GM21423 (cell line): ENCODE measurements around the gene TUNAR.

Experiments used
- ATAC-seq: cut with Tn5 transposase; IDR thresholded peaks from one replicate; pipeline ENCODE4 v1.9.1; 2021; ENCODE audit warnings: mild to moderate bottlenecking, moderate library complexity; ENCODE audit not compliant: unreplicated experiment

The TUNAR gene

DNA sequence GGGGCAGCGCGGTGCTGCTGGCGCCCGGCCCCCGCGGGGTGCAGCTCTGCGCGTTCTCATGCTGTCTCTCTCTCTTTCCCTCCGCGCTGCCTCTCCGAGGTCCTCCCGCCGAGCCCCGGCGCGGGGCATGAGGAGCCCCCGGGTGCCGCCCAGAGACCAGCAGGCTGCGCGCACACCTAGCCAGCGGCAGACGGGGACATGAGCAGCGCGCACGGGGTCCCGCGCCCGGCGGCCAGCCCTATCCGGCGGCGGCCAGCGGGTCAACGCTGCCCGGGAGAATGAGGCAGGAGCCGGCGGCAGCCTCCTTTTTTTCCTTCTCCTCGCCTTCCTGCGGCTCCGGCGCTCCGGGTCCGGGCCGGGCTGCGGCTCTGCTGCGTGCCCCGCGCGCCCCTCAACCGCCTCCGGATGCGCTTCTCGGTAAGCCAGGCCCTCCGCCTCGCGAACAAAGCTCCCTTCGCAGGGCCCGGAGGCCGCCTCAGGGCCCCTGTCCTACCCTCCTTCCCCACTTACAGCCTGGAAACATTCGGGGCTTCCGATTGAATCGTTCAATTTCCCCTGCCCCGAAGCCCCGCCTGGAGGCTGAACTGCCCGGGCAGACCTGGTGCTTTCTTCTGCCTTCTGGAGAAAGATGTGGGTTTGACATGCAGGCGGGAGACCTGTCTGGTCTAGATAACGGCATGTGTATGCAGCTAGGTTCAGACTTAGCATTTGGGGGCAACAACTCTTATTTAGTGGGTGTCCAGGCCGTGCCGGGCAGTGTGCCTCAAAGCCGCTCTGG lies at the start of gene TUNAR:
Gene TUNAR (plus strand): TSS at position 72 of the 778 bp plus-strand sequence.
- no peak for ATAC-seq

DNA sequence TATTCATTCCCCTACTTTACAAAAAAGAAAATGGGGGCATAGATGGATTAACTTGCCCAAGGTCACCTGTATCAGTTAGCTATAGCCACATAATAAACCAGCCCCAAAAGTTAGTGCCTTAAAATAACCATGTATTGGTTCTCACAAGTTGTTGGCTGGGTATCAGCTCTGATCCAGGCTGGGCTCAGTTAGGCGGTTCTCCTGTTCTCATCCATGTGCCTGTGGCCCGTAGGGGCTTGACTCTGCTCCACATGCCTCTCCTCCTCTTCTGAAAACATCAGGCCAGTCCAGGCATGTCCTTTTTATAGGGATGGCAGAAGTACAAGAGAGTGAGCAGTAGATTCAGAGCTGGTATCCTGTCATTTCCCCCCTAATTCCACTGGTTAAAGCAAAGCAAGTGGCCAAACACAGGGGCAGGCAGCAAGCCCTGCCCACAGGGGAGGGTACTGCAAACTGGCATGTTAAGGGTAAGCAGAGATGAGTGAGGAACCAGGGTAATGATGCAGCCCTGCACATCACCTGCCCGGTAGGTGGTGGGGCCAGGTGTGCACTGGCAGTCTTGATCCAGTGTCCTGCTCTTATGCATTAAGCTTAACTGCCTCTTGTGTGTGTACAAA lies 47.9 kb upstream of the TUNAR start:
- no peak for ATAC-seq

DNA sequence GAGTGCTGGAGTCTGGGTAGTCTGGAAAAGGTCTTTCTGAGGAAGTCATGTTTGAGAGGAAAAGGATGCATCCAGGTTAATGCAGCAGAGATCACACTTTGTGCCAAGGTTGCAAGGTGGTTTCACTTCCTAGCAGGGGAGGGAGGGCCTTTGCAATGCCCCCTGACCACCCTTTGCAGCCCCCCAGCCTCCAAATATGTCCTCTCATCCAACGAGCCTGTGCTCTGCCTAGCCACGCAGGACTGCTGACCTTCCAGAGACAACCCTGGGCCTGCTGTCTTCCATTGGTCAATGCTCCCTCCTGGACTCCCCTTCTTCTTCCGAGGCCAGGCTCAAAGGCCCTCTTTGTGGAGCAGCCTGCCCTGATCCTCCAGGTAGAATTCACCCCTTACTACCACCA lies 47.3 kb upstream of the TUNAR start:
- ATAC-seq = no peak

DNA sequence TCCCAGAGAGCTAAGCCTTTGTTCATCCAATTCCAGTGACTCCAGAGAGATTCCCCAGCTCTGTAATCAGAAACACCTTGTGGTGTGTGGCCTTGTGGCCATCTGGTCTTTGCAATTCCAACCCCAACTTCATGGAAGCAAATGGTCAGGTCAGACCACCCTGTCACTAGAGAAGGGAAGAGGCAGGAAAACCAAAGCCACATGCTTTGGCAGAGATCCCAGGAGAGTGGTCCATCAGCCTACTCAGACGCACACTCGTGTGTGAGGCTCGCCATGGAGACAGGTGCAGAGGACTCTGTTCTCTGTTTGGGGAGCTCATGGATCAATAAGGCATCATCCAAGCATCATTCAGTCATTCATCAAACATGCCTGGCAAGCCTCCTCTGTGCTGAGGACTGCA lies 46.2 kb upstream of the TUNAR start:
- ATAC-seq = no peak

DNA sequence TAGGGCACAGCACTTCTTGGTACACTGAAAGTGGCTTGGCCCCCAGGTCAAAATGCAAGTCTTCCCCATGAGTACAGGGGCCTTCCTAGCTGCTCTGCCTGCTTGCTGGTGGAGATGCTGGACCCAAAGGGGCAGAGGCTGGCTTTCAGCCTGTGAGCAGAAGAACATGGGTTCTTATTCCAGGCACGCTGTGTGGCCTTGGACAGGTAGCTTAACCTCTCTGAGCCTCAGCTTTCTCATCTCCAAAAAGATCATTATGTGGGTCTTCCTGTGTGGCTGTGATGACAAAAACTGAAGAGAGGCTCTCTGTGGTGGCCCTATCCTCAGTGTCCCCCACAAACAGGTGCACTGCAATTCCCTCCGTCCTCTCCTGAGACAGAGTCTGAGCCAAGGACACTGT lies 45.6 kb upstream of the TUNAR start:
- no peak for ATAC-seq

DNA sequence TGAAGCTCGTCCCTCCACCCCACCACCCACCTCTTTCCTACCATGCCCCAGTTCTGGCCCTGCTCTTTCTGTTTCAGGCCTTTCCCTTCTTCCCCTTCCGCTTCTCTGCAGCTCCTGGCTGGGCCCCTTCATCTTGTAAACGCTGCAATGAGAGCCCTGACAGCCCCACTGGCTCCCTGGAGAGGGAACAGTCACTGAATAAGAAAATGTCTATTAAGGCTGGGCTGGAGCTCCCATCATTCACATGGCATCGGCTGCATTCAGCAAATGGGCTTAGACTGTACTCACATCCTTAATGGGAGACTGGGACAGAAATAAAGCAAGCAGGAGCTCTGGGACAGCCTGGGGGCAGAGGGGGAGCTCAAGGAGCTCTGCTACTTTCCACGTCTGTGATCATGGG lies 45.2 kb upstream of the TUNAR start:
- ATAC-seq = no peak

DNA sequence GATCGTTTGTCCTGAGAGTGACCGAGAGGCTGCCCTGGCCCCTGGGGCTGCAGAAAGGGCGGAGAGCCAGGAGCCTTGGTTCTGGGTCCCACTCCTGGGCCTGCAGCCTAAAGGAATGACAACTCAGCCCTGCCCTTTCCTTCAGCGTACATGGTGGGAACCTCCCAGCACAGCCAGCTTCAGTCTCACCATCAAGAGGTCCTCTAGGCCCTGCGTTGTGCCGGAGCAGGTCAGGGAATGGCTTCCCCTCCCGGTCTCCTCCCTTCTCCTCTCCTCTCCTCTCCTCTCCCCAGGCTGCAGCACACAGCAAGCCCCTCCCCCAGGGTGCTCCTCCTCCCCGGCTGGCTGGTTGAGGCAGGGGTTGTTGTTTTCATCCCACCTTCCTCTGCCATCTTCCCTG lies 44.6 kb upstream of the TUNAR start:
- no peak for ATAC-seq

DNA sequence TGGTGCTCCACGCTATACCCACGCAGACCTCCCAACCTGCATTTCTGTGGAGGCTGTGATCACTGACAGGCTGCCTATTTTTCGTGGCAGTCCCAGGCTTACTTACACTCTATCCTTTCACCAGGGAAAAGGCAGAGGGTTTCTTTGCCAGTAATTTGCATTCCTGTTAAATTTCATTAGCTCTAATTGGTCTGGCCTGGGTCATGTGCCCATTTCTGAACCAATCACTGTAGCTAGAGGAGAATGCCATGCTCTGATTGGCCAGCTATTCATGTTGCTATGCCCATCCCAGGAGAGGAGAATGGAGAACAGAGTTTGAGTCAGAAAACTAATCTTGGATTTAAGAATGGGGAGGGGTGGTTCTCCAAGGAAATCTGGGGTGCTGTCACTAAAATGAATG lies 43.2 kb upstream of the TUNAR start:
- ATAC-seq = no peak

DNA sequence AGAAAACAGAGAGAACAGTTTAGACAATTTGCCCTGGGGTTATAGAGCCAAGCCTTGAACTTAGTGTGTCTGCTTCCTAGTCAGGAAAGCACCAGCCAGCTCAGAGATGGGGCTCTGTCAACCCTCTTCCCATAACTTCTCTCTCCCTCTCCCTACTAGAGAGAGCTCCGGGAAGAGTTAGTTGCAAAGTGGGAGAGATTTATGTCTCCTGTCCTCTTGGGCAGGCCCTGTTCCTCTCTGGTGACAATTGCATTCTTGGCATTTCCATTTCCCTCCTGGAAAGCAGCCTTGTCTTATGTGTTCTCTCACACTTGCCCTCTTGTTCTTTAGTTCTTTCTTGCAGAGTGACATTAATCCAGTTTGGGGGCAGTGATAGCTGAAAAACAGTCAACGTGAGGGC lies 42.1 kb upstream of the TUNAR start:
- no peak for ATAC-seq

DNA sequence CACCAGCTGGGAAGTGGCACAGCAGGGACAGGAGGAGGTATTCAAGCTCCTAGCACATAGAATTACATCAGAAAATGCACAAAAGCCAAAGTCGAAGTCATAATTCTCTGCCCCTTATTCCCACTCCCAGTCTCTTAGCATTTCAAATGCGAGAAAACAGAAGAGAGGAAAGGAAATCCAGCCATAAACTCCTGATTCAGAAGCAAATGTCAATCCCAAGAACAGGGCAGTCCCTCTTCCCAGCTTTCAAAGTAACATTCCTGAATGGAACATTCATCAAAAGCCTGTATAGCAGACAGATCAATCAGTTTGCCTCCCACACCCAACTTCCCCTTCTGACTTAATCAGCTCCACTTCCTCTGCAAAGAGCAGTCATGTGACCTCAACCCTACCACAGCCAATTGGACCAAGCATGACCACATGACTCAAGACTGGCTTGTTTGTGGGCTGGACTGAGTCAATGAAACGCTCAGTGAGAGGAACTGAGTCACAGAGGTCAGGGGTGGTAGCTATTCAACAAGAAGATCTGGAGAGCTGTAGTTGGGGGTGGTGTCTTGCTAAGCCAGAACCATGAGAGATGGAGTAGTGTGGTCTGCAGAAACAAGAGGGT lies 41.4 kb upstream of the TUNAR start:
- ATAC-seq = no peak

DNA sequence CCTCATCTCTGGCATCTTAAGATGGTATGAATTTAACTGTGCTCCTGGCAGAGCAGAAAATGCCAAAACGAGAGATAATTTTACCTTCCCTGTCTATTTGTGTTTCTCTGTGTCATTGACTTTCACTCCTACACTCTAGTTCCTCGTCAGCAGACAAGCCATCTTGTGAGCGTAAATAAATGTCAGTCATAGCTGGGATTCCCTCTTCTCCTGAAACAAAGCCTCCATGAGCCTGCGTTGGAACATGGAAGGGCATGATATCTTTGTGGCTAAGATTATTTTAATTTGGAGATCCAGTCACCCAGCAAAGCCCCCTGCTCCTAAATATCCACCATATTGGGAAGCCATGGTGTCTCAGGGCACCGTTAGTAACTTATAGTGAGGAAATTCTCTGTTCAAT lies 37.8 kb upstream of the TUNAR start:
- ATAC-seq = no peak

DNA sequence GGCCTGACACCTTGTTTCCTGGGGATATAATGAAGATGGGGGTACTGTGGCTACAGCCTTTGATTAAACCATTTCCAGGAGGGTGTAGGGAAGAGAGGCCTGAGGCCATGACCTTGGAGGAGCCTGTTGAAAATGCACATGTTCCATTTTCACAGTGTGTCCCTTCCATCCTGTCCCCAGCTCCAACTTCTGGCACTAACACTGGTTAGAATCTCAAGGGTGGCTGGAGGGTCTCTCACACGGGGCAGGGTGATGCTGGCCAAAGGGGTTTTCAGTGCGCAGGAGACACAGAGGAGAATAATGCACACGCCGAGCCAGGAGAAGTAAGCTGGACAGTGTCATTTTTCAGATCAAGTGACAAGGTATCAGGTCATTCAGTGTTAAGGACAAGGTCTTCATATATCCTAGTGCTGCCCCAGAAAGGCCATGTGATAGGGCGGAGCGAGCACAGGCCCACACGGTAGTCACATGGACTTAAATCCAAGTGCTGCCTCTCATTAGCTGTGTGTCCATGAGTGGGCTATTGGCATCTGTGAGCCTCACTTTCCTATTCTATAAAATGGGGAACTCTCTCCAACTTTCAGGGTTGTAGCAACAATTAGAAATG lies 36.4 kb upstream of the TUNAR start:
- no peak for ATAC-seq

DNA sequence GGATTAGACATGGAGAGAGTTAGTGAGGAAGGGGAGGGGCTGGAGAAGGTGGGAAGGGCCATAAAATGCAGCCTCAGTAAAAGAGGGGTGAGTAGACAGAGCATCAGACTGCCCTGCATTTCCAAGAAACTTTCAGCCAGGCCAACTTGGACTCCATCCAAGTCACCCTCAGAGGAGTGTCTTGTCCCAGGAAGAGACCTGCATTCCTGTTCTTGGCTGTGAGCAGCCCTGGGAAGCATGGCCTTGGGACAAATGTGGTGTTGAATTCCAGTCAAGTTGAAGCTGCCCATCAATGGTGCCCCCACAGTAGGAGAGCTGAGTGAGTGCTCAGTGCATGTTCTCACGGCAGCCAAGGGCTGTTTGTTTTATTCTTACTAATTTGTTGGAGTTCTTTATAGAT lies 35.0 kb upstream of the TUNAR start:
- ATAC-seq = no peak

DNA sequence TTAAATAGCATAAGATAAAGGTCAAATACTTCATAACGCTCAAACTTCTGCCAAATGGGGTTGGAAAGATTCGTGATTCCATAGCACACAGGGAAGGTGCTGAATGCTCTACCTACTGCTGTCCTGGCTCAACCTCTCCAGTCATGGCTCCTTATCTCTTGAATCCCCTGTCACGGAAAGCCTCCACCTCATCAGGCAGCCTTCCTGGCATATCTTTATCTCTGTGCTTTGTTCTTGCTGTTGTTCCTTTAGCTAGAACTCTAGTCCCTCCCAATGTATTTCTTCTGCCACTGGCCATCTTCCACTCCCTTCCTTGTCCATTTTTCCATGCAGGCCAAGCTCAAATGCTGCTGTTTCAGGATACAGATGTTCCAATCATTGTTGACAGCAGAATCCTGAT lies 26.9 kb upstream of the TUNAR start:
- ATAC-seq = no peak

DNA sequence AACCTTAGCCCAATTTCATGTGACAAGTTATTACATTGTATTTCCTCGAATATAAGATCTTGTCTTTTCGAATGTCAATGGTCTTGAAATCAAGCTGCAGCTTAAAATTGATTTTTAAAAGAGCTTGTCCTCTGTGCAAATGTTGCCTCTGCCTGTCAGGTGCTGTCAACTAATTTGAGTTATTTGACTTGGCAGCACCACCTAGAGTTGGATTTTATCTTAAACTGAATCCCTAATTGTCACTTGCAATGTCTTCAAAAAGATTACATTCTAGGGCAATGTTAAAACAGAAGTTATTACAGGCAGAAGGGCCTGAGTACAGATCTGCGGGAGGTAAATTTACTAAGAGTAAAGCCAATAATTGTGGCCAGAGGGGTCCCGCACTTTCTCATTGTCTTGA lies 26.2 kb upstream of the TUNAR start:
- ATAC-seq = no peak

DNA sequence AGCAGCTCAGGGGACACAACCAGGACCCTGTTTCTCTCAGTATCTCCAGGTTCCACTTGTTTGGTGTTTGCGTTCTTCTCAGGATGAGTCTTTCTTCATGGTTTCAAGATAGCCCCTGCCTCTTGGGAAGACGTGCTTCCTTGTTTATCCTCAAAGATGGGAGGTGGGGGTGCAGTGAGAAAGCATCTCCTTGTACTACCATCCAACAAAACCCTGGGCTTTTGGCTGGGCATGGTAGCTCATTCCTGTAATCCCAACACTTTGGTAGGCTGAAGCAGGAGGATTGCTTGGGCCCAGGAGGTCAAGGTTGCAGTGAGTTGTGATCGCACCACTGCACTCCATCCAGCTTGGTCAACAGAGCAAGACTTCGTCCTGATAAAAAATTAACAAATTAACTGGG lies 21.0 kb upstream of the TUNAR start:
- ATAC-seq = no peak

DNA sequence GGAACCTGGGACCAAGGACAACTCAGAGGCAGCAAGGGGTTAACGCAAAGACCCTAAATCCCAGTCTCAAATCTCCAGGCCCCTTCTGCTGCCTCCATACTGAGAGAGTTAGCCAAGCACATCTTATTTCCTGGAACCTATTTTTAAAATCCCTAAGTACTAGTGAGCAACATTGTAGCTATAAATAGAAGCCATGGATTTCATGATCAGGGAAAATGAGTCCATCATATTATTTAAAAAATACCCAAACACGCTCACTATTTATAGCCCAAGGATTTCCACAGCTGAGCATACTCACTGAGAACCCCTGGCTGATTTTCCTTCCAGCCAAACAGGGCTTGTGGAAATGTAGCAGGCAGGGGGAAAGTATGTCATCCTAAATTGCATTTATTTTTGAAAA lies 19.4 kb upstream of the TUNAR start:
- ATAC-seq = no peak

DNA sequence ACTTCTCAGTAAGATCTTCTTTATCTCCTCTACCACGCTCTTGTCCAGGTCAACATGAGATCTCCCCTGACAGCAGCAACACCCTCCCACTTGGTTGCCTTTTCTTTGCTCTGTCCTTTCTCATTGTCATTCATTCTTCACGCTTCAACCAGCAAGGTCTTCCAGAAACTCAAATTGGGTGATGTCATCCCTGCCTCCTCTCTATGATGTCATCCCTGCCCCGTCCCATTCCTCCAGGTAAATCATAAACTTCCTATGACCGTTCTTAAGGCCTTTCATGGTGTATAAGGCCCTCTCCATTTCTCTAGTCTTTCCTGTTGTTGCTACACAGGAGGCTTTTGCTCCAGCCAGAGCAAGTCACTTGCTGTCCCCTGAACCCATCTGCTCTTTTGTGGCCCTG lies 17.7 kb upstream of the TUNAR start:
- ATAC-seq = no peak

DNA sequence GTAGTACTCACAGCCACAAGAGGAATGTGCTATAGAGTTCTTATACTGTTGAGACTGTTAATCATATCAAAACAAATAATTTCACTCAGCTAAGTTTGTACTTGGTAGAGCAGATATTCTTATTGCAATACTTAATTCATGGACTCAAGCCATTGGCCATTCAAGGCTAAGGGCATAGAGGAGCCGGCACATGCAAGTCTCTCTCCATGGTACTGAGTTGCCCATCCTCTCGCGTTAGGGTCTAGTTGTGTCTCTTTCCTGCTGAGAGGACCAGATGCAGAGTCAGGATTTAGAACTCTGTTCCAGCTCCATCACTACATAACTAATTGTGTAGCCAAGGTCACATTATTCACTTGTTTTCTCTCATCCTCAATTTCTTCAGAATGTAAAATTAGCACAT lies 14.4 kb upstream of the TUNAR start:
- ATAC-seq = no peak

DNA sequence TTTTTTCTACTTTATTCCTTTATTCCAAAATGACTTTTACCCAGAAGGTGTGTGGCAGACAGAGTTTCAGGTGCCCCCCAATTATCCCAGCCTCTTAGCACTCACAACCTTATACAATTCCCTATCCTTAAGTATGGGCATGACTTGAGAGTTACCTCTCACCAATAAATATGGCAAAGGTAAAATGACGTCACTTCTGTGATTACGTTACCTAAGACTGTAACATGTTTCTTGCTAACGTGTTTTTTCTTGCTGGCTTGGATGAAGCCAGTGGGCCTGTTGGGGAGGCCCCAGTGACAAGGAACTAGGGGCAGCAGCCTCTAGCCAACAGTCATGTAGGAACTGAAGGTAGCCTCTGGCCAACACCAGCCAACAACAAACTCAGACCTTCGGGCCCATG lies 13.3 kb upstream of the TUNAR start:
- no peak for ATAC-seq

DNA sequence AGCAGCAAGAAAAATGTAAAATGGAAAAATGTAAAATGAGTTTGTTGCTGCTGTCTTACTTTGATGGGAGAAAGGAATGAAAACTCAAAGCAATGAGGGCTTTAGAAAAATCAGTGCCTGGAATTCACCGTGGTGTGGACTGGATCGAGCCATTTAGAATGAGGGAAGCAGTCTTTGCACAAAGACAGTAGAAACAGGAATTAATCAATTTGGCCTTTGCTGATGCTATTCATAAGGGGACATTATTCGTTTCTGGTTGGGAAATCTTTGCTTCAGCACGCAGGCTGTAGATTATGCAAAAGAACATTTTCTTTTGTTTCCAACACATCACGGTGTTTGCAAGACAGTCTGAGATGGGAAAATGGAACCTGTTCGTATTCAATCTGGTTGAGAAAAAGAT lies 6.9 kb upstream of the TUNAR start:
- no peak for ATAC-seq

DNA sequence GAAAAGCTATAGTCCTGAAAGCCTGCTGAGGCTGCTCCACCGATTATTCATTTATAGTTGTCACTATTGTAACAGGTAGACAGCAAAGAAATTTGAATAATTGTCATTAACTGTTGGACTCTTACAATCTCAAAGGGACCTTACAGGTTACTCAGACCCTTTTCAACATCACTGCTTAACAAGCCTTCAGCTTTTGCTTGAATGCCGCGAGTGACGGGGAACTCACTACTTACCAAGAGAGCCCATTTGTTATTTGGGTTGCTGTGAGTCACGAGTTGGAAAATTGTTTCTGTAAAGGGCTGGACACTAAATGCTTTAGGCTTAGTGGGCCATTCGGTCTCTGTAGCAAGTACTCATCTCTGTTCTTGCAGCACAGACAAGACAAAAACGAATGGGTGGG lies 5.9 kb upstream of the TUNAR start:
- ATAC-seq = no peak
